B cell (primary cell): ENCODE data around the gene GATA1. TPM values are rescaled to one million over a fixed set of nuclear protein-coding genes. Genes with fewer than 3 reads are reported as not detected.

ENCODE experiments used
- ATAC-seq: fragments of 200-7000 bp; cut with Tn5 transposase; one replicate; pipeline ENCODE4 v1.10.0; 2021; ENCODE audit warnings: low read depth, mild to moderate bottlenecking, moderate number of reproducible peaks, moderate library complexity
- CTCF ChIA-PET: fragments of 350-600 bp; sonication (Branson Sonifier 250); formaldehyde crosslinking; loops from one replicate; lab custom pipeline; 2021; ENCODE audit warnings: antibody characterized with exemption, inconsistent platforms; lab: Charles Lee
- POLR2A ChIA-PET: fragments of 350-600 bp; sonication (Branson Sonifier 250); formaldehyde crosslinking; loops from one replicate; lab custom pipeline; 2021; ENCODE audit warnings: antibody characterized with exemption; lab: Charles Lee
- DNase-seq: peaks from one replicate; pipeline ENCODE4 v3.0.0; 2013
- H2AFZ ChIP-seq: 2 replicates; pipeline ENCODE4 v1.6.1; 2012; ENCODE audit warnings: mild to moderate bottlenecking, low read depth, low read length; ENCODE audit not compliant: insufficient read depth, poor library complexity, severe bottlenecking
- H3K27ac ChIP-seq, 2 donors: 1 replicate in 1 of 2; 2 replicates in 1 of 2; pipeline ENCODE4 v1.5.1; 2012 to 2013; ENCODE audit warnings: low read length in 2 of 2, mild to moderate bottlenecking in 2 of 2, moderate library complexity in 1 of 2
- H3K27me3 ChIP-seq, 4 experiments: fragments of 200-600 bp in 1 of 4; sonication (generic) in 1 of 4; replicated peaks in 1 of 4; 1 replicate in 2 of 4; 2 replicates in 2 of 4; pipeline versions ENCODE4 v1.6.1 to v1.7.0; 2013 to 2016; ENCODE audit warnings: low read length in 3 of 4, mild to moderate bottlenecking in 2 of 4, mixed read lengths in 1 of 4, moderate library complexity in 1 of 4; ENCODE audit not compliant: insufficient read depth in 4 of 4, control insufficient read depth in 3 of 4; ENCODE audit errors: control extremely low read depth in 1 of 4
- H3K36me3 ChIP-seq, 2 experiments: replicated peaks in 1 of 2; 1 replicate in 1 of 2; 2 replicates in 1 of 2; pipeline versions ENCODE4 v1.6.1 to v1.7.1; 2013; ENCODE audit warnings: low read length in 1 of 2; ENCODE audit not compliant: insufficient read depth in 2 of 2, control insufficient read depth in 1 of 2; ENCODE audit errors: control extremely low read depth in 1 of 2, extremely low read depth in 1 of 2
- H3K4me1 ChIP-seq, 2 donors: fragments of 200-600 bp in 1 of 2; sonication (generic) in 1 of 2; 1 replicate in 1 of 2; 2 replicates in 1 of 2; pipeline versions ENCODE4 v1.5.1 to v1.6.1; 2013 to 2017; ENCODE audit warnings: low read length in 2 of 2; ENCODE audit not compliant: control insufficient read depth in 2 of 2, insufficient read depth in 2 of 2
- H3K4me2 ChIP-seq: replicated peaks from 2 replicates; pipeline ENCODE3; 2012; ENCODE audit warnings: mild to moderate bottlenecking, low read depth, low read length; ENCODE audit not compliant: poor library complexity, severe bottlenecking
- H3K4me3 ChIP-seq, 5 experiments: fragments of 200-600 bp in 1 of 5; sonication (generic) in 1 of 5; 1 replicate in 3 of 5; 2 replicates in 2 of 5; pipeline versions ENCODE4 v1.5.1 to v1.7.0; 2011 to 2016; ENCODE audit warnings: low read length in 4 of 5, mild to moderate bottlenecking in 4 of 5, low read depth in 2 of 5, control low read depth in 1 of 5, moderate library complexity in 1 of 5; ENCODE audit not compliant: insufficient read depth in 1 of 5; ENCODE audit errors: control extremely low read depth in 1 of 5, extremely low read depth in 1 of 5
- H3K79me2 ChIP-seq: fragments of 200-600 bp; sonication (generic); one replicate; pipeline ENCODE4 v1.6.0; 2016; ENCODE audit warnings: low read length; ENCODE audit not compliant: control insufficient read depth, insufficient read depth
- H3K9ac ChIP-seq: fragments of 200-600 bp; sonication (generic); 2 replicates; pipeline ENCODE4 v1.6.1; 2017; ENCODE audit warnings: mild to moderate bottlenecking, low read length, moderate library complexity
- H3K9me3 ChIP-seq, 3 donors: one replicate each; pipeline versions ENCODE4 v1.6.1 to v1.7.1; 2013; ENCODE audit warnings: low read length in 2 of 3; ENCODE audit not compliant: control insufficient read depth in 2 of 3, insufficient read depth in 1 of 3; ENCODE audit errors: control extremely low read depth in 1 of 3
- H4K20me1 ChIP-seq: 2 replicates; pipeline ENCODE4 v1.6.0; 2012; ENCODE audit warnings: mild to moderate bottlenecking, low read length; ENCODE audit not compliant: insufficient read depth, control insufficient read depth, poor library complexity, severe bottlenecking
- H3K27ac Mint-ChIP-seq: one replicate; pipeline ENCODE4 v1.8.0; 2021; ENCODE audit warnings: mixed read lengths
- H3K27me3 Mint-ChIP-seq: one replicate; pipeline ENCODE4 v1.8.0; 2021; ENCODE audit warnings: mixed read lengths
- H3K4me1 Mint-ChIP-seq: one replicate; pipeline ENCODE4 v1.8.0; 2021; ENCODE audit warnings: mixed read lengths
- H3K4me3 Mint-ChIP-seq: one replicate; pipeline ENCODE4 v1.8.0; 2021; ENCODE audit warnings: mixed read lengths
- H3K9me3 Mint-ChIP-seq: one replicate; pipeline ENCODE4 v1.8.0; 2022; ENCODE audit warnings: mixed read lengths; ENCODE audit not compliant: insufficient read depth
- CTCF ChIP-seq: fragments of 200-600 bp; IDR thresholded peaks from one replicate; pipeline ENCODE4 v1.8.0; 2022; ENCODE audit warnings: antibody characterized with exemption, mild to moderate bottlenecking
- EZH2 ChIP-seq: IDR thresholded peaks from 2 replicates; pipeline ENCODE4 v1.6.1; 2012; ENCODE audit warnings: borderline replicate concordance, low read depth, mild to moderate bottlenecking, moderate library complexity, low read length; ENCODE audit not compliant: insufficient read depth, poor library complexity, severe bottlenecking
- WGBS: methylation state at CpG from one replicate; pipeline ENCODE4 v1.1.5; 2013; ENCODE audit warnings: missing lambda C conversion rate; ENCODE audit not compliant: insufficient coverage; 5-methylcytosine and 5-hydroxymethylcytosine counted together
- intact Hi-C: fragments of 100-400 bp; cut with micrococcal nuclease; formaldehyde crosslinking; loops from one replicate; pipeline ENCODE4 v1.10.0; 2022
- polyA plus RNA-seq: library from polyadenylated mRNA; depleted of rRNA; stranded (reverse); fragments of >200 nt; gene quantifications from 2 replicates; pipeline ENCODE4 v1.2.3, GENCODE V29; 2012
- total RNA-seq, 2 donors: library from RNA; stranded (reverse); fragments of 120-200 nt in 1 of 2; gene quantifications; 1 replicate in 1 of 2; 2 replicates in 1 of 2; pipeline versions ENCODE4 v1.2.3 to v1.2.4, GENCODE V29; 2013 to 2022

The GATA1 gene
- total and polyA plus RNA-seq, 2 donors (not counting 1 experiment from before 2014, with no cell fraction given) = not detected

- Histone ChIP-seq H4K20me1 (no peaks in the 10 kb centered on the region), H3K27me3 (no peaks in the 10 kb centered on the region), H3K9ac (peak overlapping the region; percentile 74), H2AFZ (peak overlapping the region; percentile 74), H3K4me2 (peak overlapping the region; percentile 71), H3K4me3 (peak overlapping the region; percentile 15 to 75 (median 67)), H3K36me3 (no peaks in the 10 kb centered on the region), H3K4me1 (peaks cover 0 to 15% of the 10 kb centered on the region in 2 donors), H3K27ac (peak overlapping the region; percentile 85 to 91), H3K79me2 (no peaks in the 10 kb centered on the region), H3K9me3 (no peaks in the 10 kb centered on the region)
- 0% methylated on average over 35 of the region's 48 CpGs for WGBS
- peak; percentile 98 for ATAC-seq
- POLR2A ChIA-PET = interaction anchor here (0.6 to 1.9 kb wide), 7 partner anchors 41 to 230 kb away, joined by 3 to 9 read pairs (median 4); partner anchors contain the start of genes HDAC6, SUV39H1 and WAS
- peak overlapping the region; percentile 98 for H3K4me3 Mint-ChIP-seq
- TF ChIP-seq EZH2 = no peak
- TF ChIP-seq CTCF = no peak
- intact Hi-C loops = loop anchor here (1.0 to 5.0 kb wide), 7 partner anchors 41 to 305 kb away; partner anchors contain the start of genes FTSJ1, HDAC6, SUV39H1 and TFE3
- H3K27me3 Mint-ChIP-seq = no peaks in the 10 kb centered on the region
- CTCF ChIA-PET = interaction anchor here (1.4 kb wide), 1 partner anchor 89 kb away, joined by 5 read pairs; no protein-coding TSS in a partner anchor
- H3K4me1 Mint-ChIP-seq = peaks cover 13% of the 10 kb centered on the region
- no peaks in the 10 kb centered on the region for H3K9me3 Mint-ChIP-seq
- H3K27ac Mint-ChIP-seq = peak overlapping the region; percentile 96
- peak; percentile 94 for DNase-seq
These were observed 49.0 kb upstream of the GATA1 start for GRCh38 chrX:48737213-48737938.

GRCh38 chrX:48737940-48738339, 48.5 kb upstream of the GATA1 start:
- H3K27me3 ChIP-seq = no peaks in the 10 kb centered on the region
- Mint-ChIP-seq H3K4me1 (peaks cover 13% of the 10 kb centered on the region), H3K9me3 (no peaks in the 10 kb centered on the region), H3K4me3 (peak overlapping the region; percentile 98), H3K27me3 (no peaks in the 10 kb centered on the region), H3K27ac (peak overlapping the region; percentile 96)
- H3K4me2 ChIP-seq = peak overlapping the region; percentile 71
- H3K27ac ChIP-seq = peak overlapping the region; percentile 85 to 91
- ATAC-seq (no peak), DNase-seq (no peak)
- H3K4me1 ChIP-seq = peaks cover 0 to 15% of the 10 kb centered on the region in 2 donors
- WGBS = 100% methylated on average over 1 of the region's 7 CpGs
- TF ChIP-seq EZH2 = no peak
- no peak for TF ChIP-seq CTCF
- H4K20me1 ChIP-seq = no peaks in the 10 kb centered on the region
- no peaks in the 10 kb centered on the region for H3K79me2 ChIP-seq
- H3K4me3 ChIP-seq = peak overlapping the region; percentile 15 to 75 (median 67)
- CTCF ChIA-PET = interaction anchor here (1.4 kb wide), 1 partner anchor 90 kb away, joined by 5 read pairs; no protein-coding TSS in a partner anchor
- intact Hi-C loops = loop anchor here (1.0 to 5.0 kb wide), 7 partner anchors 42 to 305 kb away; partner anchors contain the start of genes FTSJ1, HDAC6, SUV39H1 and TFE3
- H3K36me3 ChIP-seq = no peaks in the 10 kb centered on the region
- peak overlapping the region; percentile 74 for H3K9ac ChIP-seq
- H3K9me3 ChIP-seq = no peaks in the 10 kb centered on the region
- H2AFZ ChIP-seq = peak overlapping the region; percentile 74
- POLR2A ChIA-PET = interaction anchor here (1.2 to 1.9 kb wide), 4 partner anchors 55 to 199 kb away, joined by 3 to 9 read pairs (median 4); partner anchors contain the start of genes HDAC6 and WAS
